ENCODE measurements around the gene PSKH1.
A peak's percentile ranks its signal among the peaks of the same experiment; 100 is the strongest.
"Not testable (repeated sequence)": the region's sequence is repeated elsewhere in the genome, so short reads cannot be mapped to it uniquely, and the experiment has no call there.

The PSKH1 gene

GRCh38 chr16:67883146-67883871, 9.7 kb upstream of the PSKH1 start:
- in situ Hi-C loops (cut with MboI; ENCODE audit: low pct_unique_long_range_greater_than_20kb, low sequenced_read_pairs), result no loop called here
- no peak for DNase-seq

GRCh38 chr16:67883872-67884261, 9.2 kb upstream of the PSKH1 start:
- in situ Hi-C loops (cut with MboI; ENCODE audit: low pct_unique_long_range_greater_than_20kb, low sequenced_read_pairs), result no loop called here
- DNase-seq, result peak; percentile 73

GRCh38 chr16:67884684-67885083, 8.4 kb upstream of the PSKH1 start, which contains the start of gene NRN1L:
NRN1L (plus strand) TSS chr16:67884885; CDS start chr16:67884904, 19 bp downstream.
- DNase-seq, result no peak
- in situ Hi-C loops (cut with MboI; ENCODE audit: low pct_unique_long_range_greater_than_20kb, low sequenced_read_pairs), result no loop called here

- no peak for DNase-seq
- in situ Hi-C loops (cut with MboI; ENCODE audit: low pct_unique_long_range_greater_than_20kb, low sequenced_read_pairs), result no loop called here
Observed at GRCh38 chr16:67885545-67885944, 7.5 kb upstream of the PSKH1 start.

- in situ Hi-C loops (cut with MboI; ENCODE audit: low pct_unique_long_range_greater_than_20kb, low sequenced_read_pairs), result no loop called here
- no peak for DNase-seq
Observed at GRCh38 chr16:67885976-67886375, 7.1 kb upstream of the PSKH1 start.

GRCh38 chr16:67886387-67886786, 6.7 kb upstream of the PSKH1 start:
- in situ Hi-C loops (cut with MboI; ENCODE audit: low pct_unique_long_range_greater_than_20kb, low sequenced_read_pairs), result no loop called here

GRCh38 chr16:67888331-67888730, 4.7 kb upstream of the PSKH1 start:
- in situ Hi-C loops (cut with MboI; ENCODE audit: low pct_unique_long_range_greater_than_20kb, low sequenced_read_pairs), result no loop called here
- DNase-seq, result no peak

More at GRCh38 chr16:67886387-67886786, 6.7 kb upstream of the PSKH1 start:
- DNase-seq, result no peak

GRCh38 chr16:67892375-67892774, 679 bp upstream of the PSKH1 start:
- in situ Hi-C loops (cut with MboI; ENCODE audit: low pct_unique_long_range_greater_than_20kb, low sequenced_read_pairs), result no loop called here
- DNase-seq, result no peak

- no peak for DNase-seq
- in situ Hi-C loops (cut with MboI; ENCODE audit: low pct_unique_long_range_greater_than_20kb, low sequenced_read_pairs), result no loop called here
Observed at GRCh38 chr16:67893743-67894399, 817 bp downstream of the PSKH1 start.

- in situ Hi-C loops (cut with MboI; ENCODE audit: low pct_unique_long_range_greater_than_20kb, low sequenced_read_pairs), result no loop called here
- DNase-seq, result no peak
Observed at GRCh38 chr16:67897231-67897630, 4.2 kb downstream of the PSKH1 start.

GRCh38 chr16:67901734-67902133, 8.7 kb downstream of the PSKH1 start:
- no peak for DNase-seq
- in situ Hi-C loops (cut with MboI; ENCODE audit: low pct_unique_long_range_greater_than_20kb, low sequenced_read_pairs), result no loop called here

GRCh38 chr16:67902831-67903230, 9.8 kb downstream of the PSKH1 start:
- DNase-seq, result no peak
- in situ Hi-C loops (cut with MboI; ENCODE audit: low pct_unique_long_range_greater_than_20kb, low sequenced_read_pairs), result no loop called here

- in situ Hi-C loops (cut with MboI; ENCODE audit: low pct_unique_long_range_greater_than_20kb, low sequenced_read_pairs), result no loop called here
- no peak for DNase-seq
Observed at GRCh38 chr16:67907397-67908180, 14.5 kb downstream of the PSKH1 start.

GRCh38 chr16:67909056-67909742, 16.1 kb downstream of the PSKH1 start:
- DNase-seq, result no peak
- in situ Hi-C loops (cut with MboI; ENCODE audit: low pct_unique_long_range_greater_than_20kb, low sequenced_read_pairs), result no loop called here

GRCh38 chr16:67910158-67910557, 17.1 kb downstream of the PSKH1 start:
- DNase-seq, result no peak
- in situ Hi-C loops (cut with MboI; ENCODE audit: low pct_unique_long_range_greater_than_20kb, low sequenced_read_pairs), result no loop called here

GRCh38 chr16:67914758-67915495, 21.9 kb downstream of the PSKH1 start:
- in situ Hi-C loops (cut with MboI; ENCODE audit: low pct_unique_long_range_greater_than_20kb, low sequenced_read_pairs), result no loop called here

GRCh38 chr16:67915496-67915769, 22.4 kb downstream of the PSKH1 start:
- DNase-seq; in situ Hi-C loops (cut with MboI; ENCODE audit: low pct_unique_long_range_greater_than_20kb, low sequenced_read_pairs): not testable (repeated sequence)

More at GRCh38 chr16:67914758-67915495, 21.9 kb downstream of the PSKH1 start:
- DNase-seq, result no peak

GRCh38 chr16:67915831-67916723, 23.0 kb downstream of the PSKH1 start:
- in situ Hi-C loops (cut with MboI; ENCODE audit: low pct_unique_long_range_greater_than_20kb, low sequenced_read_pairs), result no loop called here
- DNase-seq, result no peak

All from KBM-7 (cell line).